Measurements from ENCODE around the gene SRRM3. TPM values are rescaled to one million over a fixed set of nuclear protein-coding genes. Genes with fewer than 3 reads are reported as not detected.
A peak's percentile ranks its signal among the peaks of the same experiment; 100 is the strongest.
"Not testable (repeated sequence)": the region's sequence is repeated elsewhere in the genome, so short reads cannot be mapped to it uniquely, and the experiment has no call there.

Gene SRRM3
- total RNA-seq, 4 donors from 2014 or later = 1.6 to 4.1 (median 2.8) TPM

DNA sequence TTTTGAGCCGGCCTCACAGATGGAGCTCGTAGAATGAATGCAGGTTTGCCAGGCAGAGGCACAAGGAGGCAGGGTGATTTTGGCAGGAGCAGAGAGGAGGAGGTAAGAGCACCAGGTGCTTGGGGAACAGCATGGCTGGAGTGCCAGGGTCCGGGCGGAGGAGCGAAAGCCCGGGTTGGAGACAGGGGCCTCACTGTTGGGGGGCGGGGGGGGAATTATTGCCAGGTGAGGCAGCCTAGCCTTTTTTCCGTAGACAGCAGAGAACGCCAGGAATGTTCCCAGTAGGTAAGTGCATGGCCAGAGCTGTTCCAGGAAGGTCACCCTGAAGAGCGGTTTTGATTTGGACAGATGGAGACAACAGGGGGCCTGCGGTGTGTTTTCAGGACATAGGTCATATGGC lies 9.5 kb downstream of the SRRM3 start:
- Histone ChIP-seq H3K9me3 (no peaks in the 10 kb centered on the region), H3K4me3 (no peak overlapping the region), H3K36me3 (no peaks in the 10 kb centered on the region), H3K27me3 (peaks cover 68% of the 10 kb centered on the region), H3K27ac (no peak overlapping the region), H3K4me1 (no peaks in the 10 kb centered on the region)
- ATAC-seq = no peak
- TF ChIP-seq POLR2AphosphoS5 (IDR thresholded peaks at IDR 0.05) (no peak), EP300 (IDR thresholded peaks at IDR 0.05) (no peak)
- TF ChIP-seq, protein P1, sequence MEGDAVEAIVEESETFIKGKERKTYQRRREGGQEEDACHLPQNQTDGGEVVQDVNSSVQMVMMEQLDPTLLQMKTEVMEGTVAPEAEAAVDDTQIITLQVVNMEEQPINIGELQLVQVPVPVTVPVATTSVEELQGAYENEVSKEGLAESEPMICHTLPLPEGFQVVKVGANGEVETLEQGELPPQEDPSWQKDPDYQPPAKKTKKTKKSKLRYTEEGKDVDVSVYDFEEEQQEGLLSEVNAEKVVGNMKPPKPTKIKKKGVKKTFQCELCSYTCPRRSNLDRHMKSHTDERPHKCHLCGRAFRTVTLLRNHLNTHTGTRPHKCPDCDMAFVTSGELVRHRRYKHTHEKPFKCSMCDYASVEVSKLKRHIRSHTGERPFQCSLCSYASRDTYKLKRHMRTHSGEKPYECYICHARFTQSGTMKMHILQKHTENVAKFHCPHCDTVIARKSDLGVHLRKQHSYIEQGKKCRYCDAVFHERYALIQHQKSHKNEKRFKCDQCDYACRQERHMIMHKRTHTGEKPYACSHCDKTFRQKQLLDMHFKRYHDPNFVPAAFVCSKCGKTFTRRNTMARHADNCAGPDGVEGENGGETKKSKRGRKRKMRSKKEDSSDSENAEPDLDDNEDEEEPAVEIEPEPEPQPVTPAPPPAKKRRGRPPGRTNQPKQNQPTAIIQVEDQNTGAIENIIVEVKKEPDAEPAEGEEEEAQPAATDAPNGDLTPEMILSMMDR (IDR thresholded peaks at IDR 0.05) = no peak
- 79% methylated on average over 6 of the region's 11 CpGs; no CpG with 5 or more reads in 1 of the 2 donors for WGBS, 2 donors (ENCODE audit: low coverage in 1 of 2)

DNA sequence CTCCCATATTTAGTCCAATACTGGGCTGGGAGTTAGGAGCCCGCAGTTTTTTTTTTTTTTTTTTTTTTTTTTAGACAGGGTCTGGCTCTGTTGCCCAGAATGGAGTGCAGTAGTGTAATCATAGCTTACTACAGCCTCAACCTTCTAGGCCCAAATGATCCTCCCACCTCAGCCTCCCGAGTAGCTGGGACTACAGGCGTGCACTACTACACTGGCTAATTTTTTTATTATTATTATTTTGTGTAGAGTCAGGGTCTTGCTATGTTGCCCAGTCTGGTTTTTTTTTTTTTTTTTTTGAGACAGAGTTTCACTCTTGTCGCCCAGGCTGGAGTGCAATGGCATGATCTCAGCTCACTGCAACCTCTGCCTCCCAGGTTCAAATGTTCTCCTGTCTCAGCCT lies 13.7 kb downstream of the SRRM3 start:
- not testable (repeated sequence) for H3K4me1 ChIP-seq, H3K36me3 ChIP-seq, H3K9me3 ChIP-seq, H3K4me3 ChIP-seq, ATAC-seq, H3K27ac ChIP-seq
- 72 to 78% methylated on average over 1 to 4 of the region's 4 CpGs for WGBS, 2 donors (ENCODE audit: low coverage in 1 of 2)
- H3K27me3 ChIP-seq = peaks cover 69% of the 10 kb centered on the region

DNA sequence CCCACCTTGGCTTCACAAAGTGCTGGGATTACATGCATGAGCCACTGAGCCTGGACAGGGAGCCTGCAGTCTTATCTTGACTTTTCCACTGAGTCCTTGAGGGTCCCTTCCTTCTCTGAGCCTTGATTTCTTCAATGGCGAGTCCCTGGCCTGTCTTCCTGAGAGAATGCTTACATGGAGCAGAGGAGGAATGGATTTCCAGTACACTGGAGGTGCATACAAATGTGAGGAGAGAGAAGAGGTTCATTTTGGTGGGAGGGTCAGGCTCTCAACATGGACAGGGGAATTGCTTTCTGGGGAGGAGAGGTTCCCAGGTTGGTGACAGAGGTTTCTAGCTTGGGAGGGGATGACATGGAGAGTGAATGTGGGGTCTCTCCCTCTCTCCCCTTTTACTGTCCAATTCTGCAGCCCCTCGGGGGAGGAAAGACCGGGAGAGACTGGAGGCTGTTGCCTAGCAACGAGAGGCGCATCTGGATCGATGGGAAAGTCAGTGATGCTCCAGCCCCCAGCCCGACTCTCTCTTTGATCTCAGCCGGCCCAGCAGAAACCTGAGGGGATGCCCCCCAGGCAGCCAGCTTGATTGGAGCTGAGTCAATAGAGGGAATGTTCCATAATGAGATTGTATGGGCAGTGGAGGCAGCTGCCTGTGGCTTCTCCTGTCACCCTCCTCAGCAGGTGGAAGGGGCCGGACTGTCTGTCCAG lies 14.8 kb downstream of the SRRM3 start:
- no peak for TF ChIP-seq POLR2AphosphoS5 (IDR thresholded peaks at IDR 0.05)
- no peak for TF ChIP-seq EP300 (IDR thresholded peaks at IDR 0.05)
- TF ChIP-seq POLR2A (IDR thresholded peaks at IDR 0.05) = no peak
- TF ChIP-seq, protein P1 (IDR thresholded peaks at IDR 0.05) = no peak
- Histone ChIP-seq H3K4me3 (no peak overlapping the region), H3K27me3 (peaks cover 70% of the 10 kb centered on the region), H3K4me1 (peaks cover 0 to 5% (median 2%) of the 10 kb centered on the region in 3 donors), H3K36me3 (no peaks in the 10 kb centered on the region), H3K9me3 (no peaks in the 10 kb centered on the region), H3K27ac (no peak overlapping the region)
- WGBS, 2 donors (ENCODE audit: low coverage in 1 of 2) = 0% methylated on average over 1 of the region's 9 CpGs; no CpG with 5 or more reads in 1 of the 2 donors
- ATAC-seq = no peak

DNA sequence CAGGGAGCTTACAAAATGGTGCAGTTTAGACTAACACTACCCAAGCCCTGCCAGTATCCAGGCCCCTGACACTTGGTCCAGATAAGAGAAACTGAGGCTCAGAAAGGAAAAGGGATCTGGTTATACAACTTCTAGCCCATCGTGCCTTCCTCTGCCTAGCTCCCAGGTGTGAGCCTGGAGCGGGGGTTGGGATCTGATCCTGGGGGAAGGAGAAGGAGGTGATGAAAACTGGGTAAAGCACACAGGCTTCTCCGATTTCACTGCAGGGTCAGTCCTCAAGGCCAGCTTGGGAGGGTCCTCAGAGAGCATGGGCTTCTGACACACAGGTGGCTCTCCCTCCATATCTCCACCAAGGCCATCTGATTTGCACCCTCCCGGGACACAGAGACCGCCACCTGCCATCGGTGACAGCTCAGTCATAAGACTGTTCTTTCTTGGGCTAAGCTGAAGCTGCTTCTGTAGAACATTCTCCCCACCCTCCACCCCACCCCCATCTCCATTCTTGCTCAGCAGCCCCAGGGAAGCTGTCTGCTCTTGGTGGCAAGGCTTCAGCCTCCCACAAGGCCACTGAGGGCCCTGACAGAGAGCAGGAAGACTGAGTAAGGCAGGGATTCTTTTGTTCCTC lies 16.4 kb downstream of the SRRM3 start:
- WGBS, 2 donors (ENCODE audit: low coverage in 1 of 2) = 20 to 36% methylated on average over 1 to 6 of the region's 6 CpGs
- H3K27me3 ChIP-seq = peaks cover 80% of the 10 kb centered on the region
- H3K4me1 ChIP-seq = peaks cover 0 to 5% (median 2%) of the 10 kb centered on the region in 3 donors
- H3K36me3 ChIP-seq = no peaks in the 10 kb centered on the region
- no peak overlapping the region for H3K27ac ChIP-seq
- no peak for ATAC-seq
- H3K4me3 ChIP-seq = no peak overlapping the region
- H3K9me3 ChIP-seq = no peaks in the 10 kb centered on the region
- TF ChIP-seq POLR2AphosphoS5 (IDR thresholded peaks at IDR 0.05) (no peak), EP300 (IDR thresholded peaks at IDR 0.05) (no peak)
- TF ChIP-seq, protein P1 (IDR thresholded peaks at IDR 0.05) = no peak

DNA sequence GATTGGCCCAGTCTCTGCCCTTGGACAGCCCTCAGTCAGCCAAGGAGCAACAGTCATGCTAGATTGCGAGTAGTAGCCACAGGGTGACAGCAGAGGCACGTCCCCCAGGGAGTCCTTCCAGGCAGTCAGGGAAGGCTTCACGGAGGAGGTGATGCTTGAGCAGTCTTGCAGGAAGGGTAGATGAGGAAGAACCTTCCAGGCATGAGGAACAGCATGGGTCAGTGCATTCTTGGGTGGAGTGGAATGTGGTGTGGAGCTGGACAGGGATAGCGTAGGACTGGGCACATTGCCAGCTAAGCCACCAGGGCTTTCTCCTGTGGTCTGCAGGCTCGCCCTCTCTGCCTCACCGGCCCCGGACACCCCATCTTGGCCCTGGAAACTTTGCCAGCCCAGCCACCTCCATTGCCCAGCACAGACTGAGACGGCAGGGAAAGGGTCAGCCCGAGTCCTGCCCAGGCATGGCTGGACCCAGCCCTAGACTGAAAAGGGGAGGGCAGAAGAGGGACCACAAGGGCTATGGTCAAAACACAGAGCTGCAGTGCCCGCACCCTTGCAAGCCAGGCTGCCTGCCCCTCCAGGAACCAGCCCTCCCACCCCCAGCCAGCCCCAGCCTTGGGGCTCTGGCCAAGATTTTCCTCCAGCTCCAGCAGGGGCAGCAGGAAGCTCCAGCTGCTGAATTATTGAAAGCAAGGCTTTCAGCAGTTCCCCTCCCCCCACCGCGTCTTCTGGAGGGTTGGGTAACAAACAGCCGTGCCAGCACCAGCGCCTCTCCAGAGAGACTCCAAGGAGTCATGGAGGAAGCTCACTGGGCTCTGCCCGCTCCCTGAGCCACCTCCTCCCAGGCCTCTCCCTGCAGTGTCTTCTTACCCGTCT lies 18.7 kb downstream of the SRRM3 start:
- Histone ChIP-seq H3K4me1 (peaks cover 0 to 5% (median 2%) of the 10 kb centered on the region in 3 donors), H3K27me3 (peaks cover 93% of the 10 kb centered on the region), H3K4me3 (no peak overlapping the region), H3K9me3 (no peaks in the 10 kb centered on the region), H3K27ac (no peak overlapping the region), H3K36me3 (no peaks in the 10 kb centered on the region)
- TF ChIP-seq POLR2AphosphoS5 (IDR thresholded peaks at IDR 0.05) (no peak), EP300 (IDR thresholded peaks at IDR 0.05) (no peak), POLR2A (IDR thresholded peaks at IDR 0.05) (no peak)
- TF ChIP-seq, protein P1 (IDR thresholded peaks at IDR 0.05) = no peak
- 6 to 21% methylated on average over 4 to 7 of the region's 16 CpGs for WGBS, 2 donors (ENCODE audit: low coverage in 1 of 2)
- peak; percentile 19 for ATAC-seq

All from gastroesophageal sphincter (tissue), 4 donors.